Measurements from ENCODE around the gene RNU6-7. TPM values are rescaled to one million over a fixed set of nuclear protein-coding genes. Genes with fewer than 3 reads are reported as not detected.

RNU6-7 gene
- polyA plus RNA-seq, 3 donors from 2014 or later, result not detected

DNA sequence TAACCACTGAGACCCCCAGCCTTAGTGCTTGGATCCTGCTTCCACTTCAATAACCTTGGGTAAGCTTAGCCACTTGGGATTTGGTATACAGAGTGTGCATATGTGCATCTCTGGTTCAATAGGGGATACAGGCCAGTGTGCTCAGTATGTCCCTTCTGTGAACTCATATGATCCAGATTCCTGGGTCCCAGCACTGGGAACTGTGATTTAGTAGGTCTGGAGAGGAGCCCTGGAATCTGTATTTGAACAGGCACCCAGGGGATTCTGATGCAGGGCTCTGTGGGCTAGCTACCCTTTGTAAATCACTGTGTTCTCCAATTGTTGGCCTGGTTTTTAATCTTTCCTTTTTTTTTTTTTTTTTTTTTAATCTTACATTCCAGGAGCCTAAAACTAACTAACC lies 11.0 kb downstream of the RNU6-7 start:
- Mint-ChIP-seq H3K4me3 (no peak overlapping the region), H3K27me3 (ENCODE audit: low read depth in 3 of 3) (peaks cover 1 to 9% (median 2%) of the 10 kb centered on the region in 3 donors), H3K27ac (no peak overlapping the region)

DNA sequence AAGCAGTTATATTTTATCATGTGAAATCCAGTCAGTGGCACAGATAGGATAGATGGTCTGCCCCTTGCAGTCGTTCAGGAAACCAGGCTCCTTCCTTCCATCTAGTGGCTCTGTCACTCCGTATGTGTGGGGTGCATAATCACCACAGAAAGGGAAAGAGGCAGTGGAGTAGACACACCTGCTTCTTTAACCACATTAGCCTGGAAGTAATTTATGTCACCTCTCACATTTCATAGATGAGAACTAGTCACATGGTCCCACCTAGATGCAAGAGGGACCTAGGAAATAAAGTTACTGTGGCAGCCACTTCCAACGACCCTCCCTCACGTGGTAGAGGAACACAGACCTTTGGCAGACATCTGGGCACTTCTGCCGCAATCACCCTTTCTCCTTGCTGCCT lies 15.5 kb downstream of the RNU6-7 start:
- no peaks in the 10 kb centered on the region for H3K9me3 Mint-ChIP-seq
- H3K27ac Mint-ChIP-seq, result no peak overlapping the region
- H3K4me3 Mint-ChIP-seq, result no peak overlapping the region
- no peak for DNase-seq
- H3K4me1 Mint-ChIP-seq, result no peaks in the 10 kb centered on the region
- peaks cover 1 to 14% (median 5%) of the 10 kb centered on the region in 3 donors for H3K27me3 Mint-ChIP-seq (ENCODE audit: low read depth in 3 of 3)
- no peaks in the 10 kb centered on the region for H3K36me3 Mint-ChIP-seq

More for the DNA sequence above, 11.0 kb downstream of the RNU6-7 start:
- Mint-ChIP-seq H3K36me3 (no peaks in the 10 kb centered on the region), H3K4me1 (no peaks in the 10 kb centered on the region), H3K9me3 (no peaks in the 10 kb centered on the region)
- no peak for DNase-seq

DNA sequence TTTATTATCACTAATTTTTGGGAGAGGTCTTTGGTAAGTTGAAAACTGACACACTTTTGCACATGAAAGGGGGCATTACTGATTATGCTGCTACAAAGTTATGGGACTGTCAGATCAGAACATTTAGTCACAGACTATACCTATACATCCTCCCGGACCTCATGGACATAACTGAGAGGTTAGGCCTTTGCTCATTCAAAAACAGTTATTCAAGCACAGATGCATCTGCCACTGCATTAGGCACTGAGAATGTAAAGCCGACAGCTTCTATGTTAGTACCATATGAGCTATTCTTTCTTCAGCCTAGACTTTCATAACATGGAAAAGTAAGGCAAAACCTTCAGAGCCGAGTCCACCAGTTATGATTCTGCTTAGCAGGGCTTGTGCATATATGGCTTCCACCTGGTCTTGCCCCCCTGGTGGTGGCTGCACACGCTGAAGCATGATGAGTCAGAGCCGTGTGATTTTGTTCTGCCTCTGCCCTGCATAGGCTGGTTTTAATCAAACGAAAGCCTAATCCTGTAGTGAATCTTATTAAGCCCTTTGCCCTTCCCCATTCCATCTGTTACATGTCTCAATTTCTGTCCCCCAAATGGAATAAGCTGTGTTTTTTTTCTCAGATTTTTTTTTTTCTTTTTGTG lies 23.0 kb downstream of the RNU6-7 start:
- Mint-ChIP-seq H3K27ac (no peak overlapping the region), H3K36me3 (no peaks in the 10 kb centered on the region), H3K4me3 (no peak overlapping the region), H3K4me1 (no peaks in the 10 kb centered on the region), H3K9me3 (no peaks in the 10 kb centered on the region), H3K27me3 (ENCODE audit: low read depth in 3 of 3) (peaks cover 0 to 6% (median 3%) of the 10 kb centered on the region in 3 donors)
- no peak for DNase-seq

- H3K4me3 Mint-ChIP-seq, result no peak overlapping the region
- H3K27me3 Mint-ChIP-seq (ENCODE audit: low read depth in 3 of 3), result peaks cover 0 to 6% (median 3%) of the 10 kb centered on the region in 3 donors
- H3K4me1 Mint-ChIP-seq, result no peaks in the 10 kb centered on the region
- H3K9me3 Mint-ChIP-seq, result no peaks in the 10 kb centered on the region
- no peak for DNase-seq
- H3K36me3 Mint-ChIP-seq, result no peaks in the 10 kb centered on the region
- no peak overlapping the region for H3K27ac Mint-ChIP-seq
Measured at GRCh38 chr14:32225378-32225920, 23.6 kb downstream of the RNU6-7 start.

GRCh38 chr14:32226056-32226455 lies 24.2 kb downstream of the RNU6-7 start:
- DNase-seq, result no peak
- no peak overlapping the region for H3K27ac Mint-ChIP-seq
- H3K36me3 Mint-ChIP-seq, result no peaks in the 10 kb centered on the region
- no peaks in the 10 kb centered on the region for H3K9me3 Mint-ChIP-seq
- no peak overlapping the region for H3K4me3 Mint-ChIP-seq
- no peaks in the 10 kb centered on the region for H3K4me1 Mint-ChIP-seq
- peaks cover 0 to 6% (median 3%) of the 10 kb centered on the region in 3 donors for H3K27me3 Mint-ChIP-seq (ENCODE audit: low read depth in 3 of 3)

GRCh38 chr14:32230181-32230580 lies 28.3 kb downstream of the RNU6-7 start:
- no peak for DNase-seq
- peaks cover 0 to 6% (median 3%) of the 10 kb centered on the region in 3 donors for H3K27me3 Mint-ChIP-seq (ENCODE audit: low read depth in 3 of 3)
- H3K36me3 Mint-ChIP-seq, result no peaks in the 10 kb centered on the region
- no peak overlapping the region for H3K27ac Mint-ChIP-seq
- peaks cover 0 to 2% (median 0%) of the 10 kb centered on the region in 6 donors for H3K9me3 Mint-ChIP-seq
- H3K4me3 Mint-ChIP-seq, result no peak overlapping the region
- H3K4me1 Mint-ChIP-seq, result peaks cover 0 to 6% of the 10 kb centered on the region in 2 donors

DNA sequence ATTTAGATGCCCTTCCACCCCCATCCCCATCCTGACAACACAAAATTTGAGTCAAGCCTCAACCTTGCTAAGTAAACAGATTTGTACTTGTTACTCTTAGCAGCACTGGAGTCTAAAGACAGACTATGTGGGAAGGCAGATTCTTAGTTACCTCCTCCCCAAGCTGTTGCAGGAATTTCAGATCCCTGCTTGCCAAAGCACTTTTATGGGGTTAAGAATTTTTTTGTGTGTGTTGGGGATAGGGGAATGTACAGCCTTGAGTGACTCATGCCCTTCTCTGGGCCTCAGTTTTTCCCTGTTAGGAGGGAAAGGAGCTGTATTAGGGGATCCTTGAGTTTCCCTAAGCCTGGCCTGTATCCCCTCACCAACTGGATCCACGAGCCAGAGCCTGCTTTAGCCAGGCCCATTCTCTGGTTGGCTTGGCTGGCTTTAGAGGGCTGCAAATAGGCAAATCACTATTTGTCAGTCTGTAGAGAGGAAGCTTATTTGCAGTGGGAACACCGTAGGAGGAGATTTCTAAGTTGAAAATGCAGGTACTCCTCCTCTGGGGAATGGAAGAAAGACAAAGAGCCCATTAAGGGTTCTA lies 28.9 kb downstream of the RNU6-7 start:
- Mint-ChIP-seq H3K9me3 (peaks cover 0 to 2% (median 0%) of the 10 kb centered on the region in 6 donors), H3K27me3 (ENCODE audit: low read depth in 3 of 3) (peaks cover 0 to 4% (median 3%) of the 10 kb centered on the region in 3 donors), H3K36me3 (no peaks in the 10 kb centered on the region), H3K4me3 (no peak overlapping the region), H3K4me1 (peaks cover 0 to 6% of the 10 kb centered on the region in 2 donors), H3K27ac (no peak overlapping the region)
- no peak for DNase-seq

GRCh38 chr14:32232481-32232880 lies 30.6 kb downstream of the RNU6-7 start:
- Mint-ChIP-seq H3K36me3 (no peaks in the 10 kb centered on the region), H3K4me3 (no peak overlapping the region), H3K9me3 (peaks cover 0 to 4% (median 0%) of the 10 kb centered on the region in 6 donors), H3K27me3 (ENCODE audit: low read depth in 3 of 3) (peaks cover 0 to 3% (median 2%) of the 10 kb centered on the region in 3 donors), H3K4me1 (peaks cover 0 to 6% of the 10 kb centered on the region in 2 donors), H3K27ac (no peak overlapping the region)
- no peak for DNase-seq

- Mint-ChIP-seq H3K4me3 (no peak overlapping the region), H3K27ac (peak overlapping the region in 1 of 6 donors; percentile 9), H3K9me3 (peaks cover 0 to 4% (median 0%) of the 10 kb centered on the region in 6 donors), H3K4me1 (peaks cover 0 to 6% of the 10 kb centered on the region in 2 donors), H3K27me3 (ENCODE audit: low read depth in 3 of 3) (peaks cover 0 to 3% (median 2%) of the 10 kb centered on the region in 3 donors), H3K36me3 (no peaks in the 10 kb centered on the region)
- DNase-seq, result no peak
Measured at GRCh38 chr14:32233260-32233659, 31.4 kb downstream of the RNU6-7 start.

DNA sequence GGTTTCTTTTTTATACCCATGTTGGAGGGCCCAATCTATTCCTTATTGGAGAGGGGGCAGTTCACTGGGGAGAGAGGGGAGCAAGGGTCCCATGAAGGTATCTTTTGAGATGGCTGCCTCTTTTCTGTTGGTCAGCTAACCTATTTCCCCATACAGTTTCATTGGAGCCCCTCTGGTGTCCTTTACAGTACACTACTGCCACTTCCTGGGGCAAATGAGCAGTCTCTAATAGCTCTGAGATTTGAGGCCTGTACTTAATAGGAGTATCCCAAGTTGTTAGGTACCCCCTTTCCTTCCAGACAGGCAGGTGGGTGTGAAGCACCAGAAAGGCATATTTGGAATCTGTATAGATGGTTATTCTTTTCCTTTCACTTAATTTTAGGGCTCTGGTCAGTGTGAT lies 42.6 kb downstream of the RNU6-7 start:
- Mint-ChIP-seq H3K4me1 (no peaks in the 10 kb centered on the region), H3K36me3 (no peaks in the 10 kb centered on the region), H3K27ac (no peak overlapping the region), H3K4me3 (no peak overlapping the region), H3K9me3 (no peaks in the 10 kb centered on the region), H3K27me3 (ENCODE audit: low read depth in 3 of 3) (peaks cover 0 to 5% (median 0%) of the 10 kb centered on the region in 3 donors)
- DNase-seq, result no peak

GRCh38 chr14:32246751-32247150 lies 44.9 kb downstream of the RNU6-7 start:
- Mint-ChIP-seq H3K27me3 (ENCODE audit: low read depth in 3 of 3) (no peaks in the 10 kb centered on the region), H3K4me3 (no peak overlapping the region), H3K27ac (no peak overlapping the region), H3K36me3 (no peaks in the 10 kb centered on the region), H3K9me3 (no peaks in the 10 kb centered on the region), H3K4me1 (no peaks in the 10 kb centered on the region)
- no peak for DNase-seq

DNA sequence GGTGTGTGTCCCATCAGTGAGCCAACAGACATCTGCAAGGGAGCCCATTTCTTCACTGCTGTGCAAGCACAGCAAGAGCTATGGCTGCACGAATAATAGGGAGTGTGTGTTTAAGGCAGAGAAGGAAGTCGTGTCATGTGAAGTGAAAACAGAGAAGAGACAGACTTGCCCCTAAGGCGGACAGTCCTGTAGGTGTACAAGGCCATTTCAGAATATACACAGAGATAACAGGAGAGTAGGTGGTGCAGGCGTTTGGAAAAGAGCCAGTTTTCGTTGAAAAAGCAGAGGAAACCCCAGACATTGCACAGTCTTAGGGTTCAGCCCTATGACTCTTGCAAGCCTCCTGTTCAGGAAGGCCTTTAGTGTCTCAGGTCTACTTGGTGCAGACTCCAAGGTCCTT lies 47.5 kb downstream of the RNU6-7 start:
- no peaks in the 10 kb centered on the region for H3K27me3 Mint-ChIP-seq (ENCODE audit: low read depth in 3 of 3)
- H3K36me3 Mint-ChIP-seq, result no peaks in the 10 kb centered on the region
- no peak overlapping the region for H3K4me3 Mint-ChIP-seq
- H3K9me3 Mint-ChIP-seq, result no peaks in the 10 kb centered on the region
- DNase-seq, result no peak
- H3K27ac Mint-ChIP-seq, result no peak overlapping the region
- H3K4me1 Mint-ChIP-seq, result no peaks in the 10 kb centered on the region

GRCh38 chr14:32249780-32250179 lies 47.9 kb downstream of the RNU6-7 start:
- Mint-ChIP-seq H3K9me3 (no peaks in the 10 kb centered on the region), H3K27ac (no peak overlapping the region), H3K4me1 (no peaks in the 10 kb centered on the region), H3K27me3 (ENCODE audit: low read depth in 3 of 3) (no peaks in the 10 kb centered on the region), H3K36me3 (no peaks in the 10 kb centered on the region), H3K4me3 (no peak overlapping the region)
- no peak for DNase-seq

- no peak overlapping the region for H3K4me3 Mint-ChIP-seq
- H3K9me3 Mint-ChIP-seq, result no peaks in the 10 kb centered on the region
- DNase-seq, result no peak
- no peak overlapping the region for H3K27ac Mint-ChIP-seq
- H3K27me3 Mint-ChIP-seq (ENCODE audit: low read depth in 3 of 3), result no peaks in the 10 kb centered on the region
- H3K36me3 Mint-ChIP-seq, result no peaks in the 10 kb centered on the region
- no peaks in the 10 kb centered on the region for H3K4me1 Mint-ChIP-seq
Measured at GRCh38 chr14:32250681-32251080, 48.8 kb downstream of the RNU6-7 start.

All from immature natural killer cell (primary cell).